Activated B cell treated with CpG ODN at 0.5 μM for 24 hours (primary cell): ENCODE results near the gene CD86. TPM values are rescaled to one million over a fixed set of nuclear protein-coding genes. Genes with fewer than 3 reads are reported as not detected.
"Not testable (repeated sequence)": the region's sequence is repeated elsewhere in the genome, so short reads cannot be mapped to it uniquely, and the experiment has no call there.

Experiments used
- ATAC-seq: fragments of 200-7000 bp; cut with Tn5 transposase; one replicate; pipeline ENCODE4 v1.10.0; 2021; ENCODE audit warnings: low read depth, mild to moderate bottlenecking, moderate library complexity
- CTCF ChIA-PET: fragments of 350-600 bp; sonication (Branson Sonifier 250); formaldehyde crosslinking; loops from one replicate; lab custom pipeline; 2021; ENCODE audit warnings: antibody characterized with exemption; lab: Charles Lee
- POLR2A ChIA-PET: fragments of 350-600 bp; sonication (Branson Sonifier 250); formaldehyde crosslinking; loops from one replicate; lab custom pipeline; 2021; ENCODE audit warnings: antibody characterized with exemption; lab: Charles Lee
- DNase-seq: peaks from one replicate; pipeline ENCODE4 v3.0.0; 2022
- H3K27ac Mint-ChIP-seq: one replicate; pipeline ENCODE4 v1.8.0; 2020; ENCODE audit warnings: mixed read lengths
- H3K27me3 Mint-ChIP-seq: one replicate; pipeline ENCODE4 v1.8.0; 2021; ENCODE audit warnings: mixed read lengths
- H3K36me3 Mint-ChIP-seq: one replicate; pipeline ENCODE4 v1.8.0; 2021; ENCODE audit warnings: low read depth, mixed read lengths
- H3K4me1 Mint-ChIP-seq: one replicate; pipeline ENCODE4 v1.8.0; 2021; ENCODE audit warnings: mixed read lengths
- H3K4me3 Mint-ChIP-seq: one replicate; pipeline ENCODE4 v1.8.0; 2020; ENCODE audit warnings: mild to moderate bottlenecking, mixed read lengths
- H3K9me3 Mint-ChIP-seq: one replicate; pipeline ENCODE4 v1.8.0; 2020; ENCODE audit warnings: mixed read lengths
- intact Hi-C: fragments of 100-400 bp; cut with micrococcal nuclease; formaldehyde crosslinking; loops from one replicate; pipeline ENCODE4 v1.15.1; 2024
- total RNA-seq: library from RNA; stranded (reverse); gene quantifications from 2 replicates; pipeline ENCODE4 v1.2.3, GENCODE V29; 2022
- TF ChIP-seq, protein P1 (sequence below): fragments of 200-600 bp; IDR thresholded peaks from one replicate; pipeline ENCODE4 v1.8.0; 2022; ENCODE audit warnings: antibody characterized with exemption, mild to moderate bottlenecking

The CD86 gene
- total RNA-seq, 1 donor from 2014 or later, result 31.7 TPM

DNA sequence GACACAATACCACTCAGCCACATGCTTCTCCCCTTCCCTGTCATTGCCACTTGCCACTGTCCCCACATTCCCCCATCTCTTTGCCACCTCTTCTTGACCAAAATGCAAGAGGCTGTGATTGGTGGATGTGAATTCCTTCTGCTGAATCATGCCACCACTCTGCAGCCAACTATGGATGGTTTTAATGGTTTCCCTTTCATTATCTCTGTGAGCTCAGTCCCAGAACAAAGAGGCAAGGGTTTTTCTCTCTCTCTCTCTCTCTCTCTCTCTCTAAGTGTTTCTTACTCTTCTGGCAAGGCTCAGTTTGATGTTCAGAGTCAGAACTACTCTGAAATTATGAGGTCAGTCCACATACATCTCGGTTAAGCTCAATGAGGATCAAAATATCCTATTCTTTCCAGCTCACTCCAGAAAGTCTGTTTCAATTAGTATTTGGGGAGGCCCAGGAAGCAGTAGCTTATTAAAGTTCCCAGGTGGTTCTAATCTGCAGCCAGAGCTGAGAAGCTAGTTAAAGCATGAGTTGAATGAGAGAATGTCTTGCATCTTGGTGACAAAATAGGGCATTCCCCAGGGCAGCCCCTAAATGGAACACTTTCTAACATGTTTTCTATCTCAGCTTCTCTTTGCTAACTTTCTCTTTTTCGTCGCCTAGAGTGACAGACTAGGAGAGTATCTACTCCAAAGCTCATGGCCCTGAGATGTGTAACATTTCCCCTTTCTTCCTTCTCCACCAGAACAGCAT, 24.6 kb upstream of the CD86 start:
- intact Hi-C loops, result loop anchor here (1.0 to 2.0 kb wide), 2 partner anchors 16 to 25 kb away; partner anchors contain the start of gene CD86
- ChIA-PET CTCF (interaction anchor here (0.8 to 1.5 kb wide), 4 partner anchors 35 to 71 kb away, joined by 3 to 4 read pairs (median 4); no protein-coding TSS in a partner anchor), POLR2A (interaction anchor here (0.6 to 2.6 kb wide), 14 partner anchors 9 to 61 kb away, joined by 3 to 14 read pairs (median 4); partner anchors contain the start of genes CD86 and ILDR1)
- Mint-ChIP-seq H3K36me3 (peaks cover 11% of the 10 kb centered on the region), H3K4me3 (peak overlapping the region; percentile 60), H3K27ac (peak overlapping the region; percentile 85), H3K27me3 (no peaks in the 10 kb centered on the region), H3K9me3 (peaks cover 11% of the 10 kb centered on the region), H3K4me1 (peaks cover 39% of the 10 kb centered on the region)
- no peak for DNase-seq
- TF ChIP-seq, protein P1, sequence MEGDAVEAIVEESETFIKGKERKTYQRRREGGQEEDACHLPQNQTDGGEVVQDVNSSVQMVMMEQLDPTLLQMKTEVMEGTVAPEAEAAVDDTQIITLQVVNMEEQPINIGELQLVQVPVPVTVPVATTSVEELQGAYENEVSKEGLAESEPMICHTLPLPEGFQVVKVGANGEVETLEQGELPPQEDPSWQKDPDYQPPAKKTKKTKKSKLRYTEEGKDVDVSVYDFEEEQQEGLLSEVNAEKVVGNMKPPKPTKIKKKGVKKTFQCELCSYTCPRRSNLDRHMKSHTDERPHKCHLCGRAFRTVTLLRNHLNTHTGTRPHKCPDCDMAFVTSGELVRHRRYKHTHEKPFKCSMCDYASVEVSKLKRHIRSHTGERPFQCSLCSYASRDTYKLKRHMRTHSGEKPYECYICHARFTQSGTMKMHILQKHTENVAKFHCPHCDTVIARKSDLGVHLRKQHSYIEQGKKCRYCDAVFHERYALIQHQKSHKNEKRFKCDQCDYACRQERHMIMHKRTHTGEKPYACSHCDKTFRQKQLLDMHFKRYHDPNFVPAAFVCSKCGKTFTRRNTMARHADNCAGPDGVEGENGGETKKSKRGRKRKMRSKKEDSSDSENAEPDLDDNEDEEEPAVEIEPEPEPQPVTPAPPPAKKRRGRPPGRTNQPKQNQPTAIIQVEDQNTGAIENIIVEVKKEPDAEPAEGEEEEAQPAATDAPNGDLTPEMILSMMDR, result no peak
- ATAC-seq, result peak; percentile 81

DNA sequence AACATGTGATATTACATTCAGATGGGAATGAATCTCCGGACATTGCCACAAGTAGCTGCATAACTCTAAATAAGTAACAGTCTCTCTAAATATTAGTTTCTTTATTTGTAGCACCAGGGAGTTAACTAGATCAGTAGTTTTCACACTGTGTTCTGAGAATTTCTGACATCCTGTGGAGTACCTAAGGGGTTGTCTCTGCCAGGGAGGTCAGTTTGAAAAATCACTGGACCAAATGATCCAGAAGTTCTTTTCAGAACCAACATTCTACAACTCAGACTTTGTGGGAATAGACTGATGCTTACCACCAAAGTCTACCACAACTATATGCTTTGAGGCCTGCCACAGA, 24.1 kb upstream of the CD86 start:
- DNase-seq (no peak), ATAC-seq (peak; percentile 12)
- ChIA-PET POLR2A (interaction anchor here (0.6 to 2.6 kb wide), 13 partner anchors 10 to 60 kb away, joined by 3 to 14 read pairs (median 4); partner anchors contain the start of genes CD86 and ILDR1), CTCF (interaction anchor here (0.8 to 1.5 kb wide), 4 partner anchors 35 to 70 kb away, joined by 3 to 4 read pairs (median 4); no protein-coding TSS in a partner anchor)
- TF ChIP-seq, protein P1, result no peak
- intact Hi-C loops, result loop anchor here (2.0 kb wide), 1 partner anchor 16 kb away; no protein-coding TSS in a partner anchor
- Mint-ChIP-seq H3K36me3 (peaks cover 17% of the 10 kb centered on the region), H3K27ac (peak overlapping the region; percentile 85), H3K27me3 (no peaks in the 10 kb centered on the region), H3K4me1 (peaks cover 39% of the 10 kb centered on the region), H3K9me3 (peaks cover 16% of the 10 kb centered on the region), H3K4me3 (peak overlapping the region; percentile 60)

DNA sequence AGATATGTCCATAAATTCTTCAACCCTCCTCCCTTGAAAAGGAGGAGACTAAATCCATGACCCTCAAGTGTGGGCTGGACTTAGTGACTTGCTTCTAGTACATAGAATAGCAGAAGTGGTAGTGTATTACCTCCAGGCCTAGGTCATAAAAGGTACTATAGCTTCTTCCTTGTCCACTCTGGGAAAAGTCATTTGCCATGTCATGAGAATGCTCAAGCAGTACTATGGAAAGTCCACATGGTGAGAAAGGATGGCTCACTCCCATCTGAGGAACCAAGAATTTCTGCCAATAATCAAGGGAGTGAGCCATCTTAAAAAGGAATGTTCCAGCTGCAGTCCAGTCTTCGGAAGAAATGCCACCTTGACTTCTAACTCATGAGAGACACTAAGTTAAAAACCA, 22.6 kb upstream of the CD86 start:
- CTCF ChIA-PET, result interaction anchor here (0.7 kb wide), 1 partner anchor 105 kb away, joined by 3 read pairs; no protein-coding TSS in a partner anchor

DNA sequence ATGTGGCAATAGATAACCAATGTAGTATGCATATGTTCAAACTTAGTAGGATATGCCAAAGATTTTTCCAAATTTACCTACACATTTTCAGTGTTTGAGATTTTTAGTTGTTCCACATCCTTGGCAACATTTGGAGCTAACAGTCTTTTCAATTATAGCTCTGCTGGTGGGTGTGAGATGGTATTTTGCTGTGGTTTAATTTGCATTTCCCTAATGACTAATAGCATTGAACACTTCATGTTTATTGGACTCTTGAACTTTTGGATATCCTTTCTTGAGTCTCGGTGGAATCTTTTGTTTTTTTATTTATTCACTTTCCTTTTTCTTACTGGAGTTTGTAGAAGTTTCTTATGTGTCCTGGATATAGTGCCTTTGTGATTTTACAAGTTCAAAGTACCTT, 22.1 kb upstream of the CD86 start:
- ChIA-PET POLR2A (interaction anchor here (1.4 kb wide), 1 partner anchor 20 kb away, joined by 3 read pairs; no protein-coding TSS in a partner anchor), CTCF (interaction anchor here (0.7 kb wide), 1 partner anchor 105 kb away, joined by 3 read pairs; no protein-coding TSS in a partner anchor)
- no peak overlapping the region for H3K4me3 Mint-ChIP-seq
- H3K27ac Mint-ChIP-seq, result no peak overlapping the region
- no peak for DNase-seq
- H3K27me3 Mint-ChIP-seq, result no peaks in the 10 kb centered on the region
- peak; percentile 28 for ATAC-seq
- peaks cover 38% of the 10 kb centered on the region for H3K4me1 Mint-ChIP-seq
- intact Hi-C loops, result no loop called here
- TF ChIP-seq, protein P1, result no peak
- peaks cover 28% of the 10 kb centered on the region for H3K36me3 Mint-ChIP-seq
- peaks cover 24% of the 10 kb centered on the region for H3K9me3 Mint-ChIP-seq

More for the DNA sequence above, 22.6 kb upstream of the CD86 start:
- no peak overlapping the region for H3K27ac Mint-ChIP-seq
- no peak overlapping the region for H3K4me3 Mint-ChIP-seq
- intact Hi-C loops, result no loop called here
- no peaks in the 10 kb centered on the region for H3K27me3 Mint-ChIP-seq
- H3K4me1 Mint-ChIP-seq, result peaks cover 38% of the 10 kb centered on the region
- H3K9me3 Mint-ChIP-seq, result peaks cover 19% of the 10 kb centered on the region
- DNase-seq, result no peak
- ATAC-seq, result no peak
- peaks cover 23% of the 10 kb centered on the region for H3K36me3 Mint-ChIP-seq
- POLR2A ChIA-PET, result interaction anchor here (1.4 kb wide), 1 partner anchor 20 kb away, joined by 3 read pairs; no protein-coding TSS in a partner anchor
- TF ChIP-seq, protein P1, result no peak

DNA sequence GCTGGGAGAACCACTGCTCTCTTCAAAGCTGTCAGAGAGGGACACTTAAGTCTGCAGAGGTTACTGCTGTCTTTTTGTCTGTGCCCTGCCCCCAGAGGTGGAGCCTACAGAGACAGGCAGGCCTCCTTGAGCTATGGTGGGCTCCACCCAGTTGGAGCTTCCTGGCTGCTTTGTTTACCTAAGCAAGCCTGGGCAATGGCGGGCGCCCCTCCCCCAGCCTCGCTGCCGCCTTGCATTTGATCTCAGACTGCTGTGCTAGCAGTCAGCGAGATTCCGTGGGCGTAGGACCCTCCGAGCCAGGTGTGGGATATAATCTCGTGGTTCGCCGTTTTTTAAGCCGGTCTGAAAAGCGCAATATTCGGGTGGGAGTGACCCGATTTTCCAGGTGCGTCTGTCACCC, 7.9 kb upstream of the CD86 start:
- ATAC-seq, POLR2A ChIA-PET, CTCF ChIA-PET, H3K4me3 Mint-ChIP-seq, intact Hi-C loops, H3K4me1 Mint-ChIP-seq, DNase-seq, H3K27ac Mint-ChIP-seq, H3K27me3 Mint-ChIP-seq, H3K9me3 Mint-ChIP-seq: not testable (repeated sequence)
- peaks cover 11% of the 10 kb centered on the region for H3K36me3 Mint-ChIP-seq

DNA sequence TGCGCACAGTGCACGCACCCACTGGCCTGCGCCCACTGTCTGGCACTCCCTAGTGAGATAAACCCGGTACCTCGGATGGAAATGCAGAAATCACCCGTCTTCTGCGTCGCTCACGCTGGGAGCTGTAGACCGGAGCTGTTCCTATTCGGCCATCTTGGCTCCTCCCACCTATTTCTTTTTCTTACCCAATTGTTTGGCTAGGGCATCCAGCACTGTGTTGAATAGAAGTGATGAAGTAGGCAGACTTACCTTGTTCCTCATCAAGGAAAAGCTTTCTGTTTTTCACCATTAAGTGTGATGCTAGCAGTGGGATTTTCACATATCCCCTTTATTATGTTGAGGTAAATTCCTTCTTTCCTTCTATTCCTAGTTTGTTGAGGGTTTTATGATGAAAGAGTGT, 7.4 kb upstream of the CD86 start:
- H3K4me3 Mint-ChIP-seq, ATAC-seq, DNase-seq, H3K4me1 Mint-ChIP-seq, CTCF ChIA-PET, H3K27me3 Mint-ChIP-seq, H3K27ac Mint-ChIP-seq, intact Hi-C loops, POLR2A ChIA-PET, H3K9me3 Mint-ChIP-seq: not testable (repeated sequence)
- peaks cover 11% of the 10 kb centered on the region for H3K36me3 Mint-ChIP-seq
